BJ (cell line): ENCODE measurements around the gene ZBED5. TPM values are rescaled to one million over a fixed set of nuclear protein-coding genes. Genes with fewer than 3 reads are reported as not detected.

Source experiments
- CTCF ChIA-PET: fragments of 350-600 bp; formaldehyde crosslinking; extraction: SDS; loops from one replicate; lab custom pipeline; 2021; ENCODE audit warnings: antibody characterized with exemption, inconsistent platforms; lab: Yijun Ruan, JAX
- POLR2A ChIA-PET: fragments of 300-600 bp; sonication (Branson Sonifier 250); formaldehyde crosslinking; extraction: SDS; loops from one replicate; lab custom pipeline; 2021; ENCODE audit warnings: antibody characterized with exemption; lab: Charles Lee
- DNase-seq: peaks from one replicate; pipeline ENCODE4 v3.0.0-alpha.2; 2011; ENCODE audit warnings: low read depth
- H3K27me3 ChIP-seq: 2 replicates; pipeline ENCODE4 v1.6.0; 2011; ENCODE audit warnings: low read length; ENCODE audit not compliant: control insufficient read depth, insufficient read depth
- H3K36me3 ChIP-seq: 2 replicates; pipeline ENCODE4 v1.5.1; 2011; ENCODE audit warnings: low read length; ENCODE audit not compliant: control insufficient read depth, insufficient read depth
- H3K4me3 ChIP-seq: 2 replicates; pipeline ENCODE4 v1.5.1; 2011; ENCODE audit warnings: low read depth, mild to moderate bottlenecking, control low read depth, low read length
- CTCF ChIP-seq: IDR thresholded peaks from 2 replicates; pipeline ENCODE4 v1.5.1; 2011; ENCODE audit warnings: low read depth, mild to moderate bottlenecking, control low read depth, inconsistent platforms, low read length, moderate library complexity; ENCODE audit not compliant: insufficient read depth
- polyA plus RNA-seq: library from polyadenylated mRNA; depleted of rRNA; stranded (reverse); fragments of >200 nt; gene quantifications from 2 replicates; pipeline ENCODE4 v1.2.3, GENCODE V29; 2011

ZBED5 gene
- polyA plus RNA-seq, 1 experiment: 43.0 TPM

- ChIA-PET POLR2A (interaction anchor here (0.6 to 2.1 kb wide), 16 partner anchors 9 to 395 kb away, joined by 3 to 24 read pairs (median 4); partner anchors contain the start of genes CTR9 and ZBED5), CTCF (interaction anchor here (0.6 to 2.7 kb wide), 9 partner anchors 10 to 212 kb away, joined by 3 to 10 read pairs (median 4); no protein-coding TSS in a partner anchor)
- Histone ChIP-seq H3K4me3 (peak overlapping the region; percentile 50), H3K36me3 (peaks cover 5% of the 10 kb centered on the region; the same call in 1 of the 2 replicates), H3K27me3 (no peaks in the 10 kb centered on the region)
- no peak for TF ChIP-seq CTCF
- peak; percentile 21 for DNase-seq
Measured at GRCh38 chr11:10809373-10810160, 48.3 kb downstream of the ZBED5 start.

- no peaks in the 10 kb centered on the region for H3K27me3 ChIP-seq
- 0 out of 2 replicates have a peak, but pooled peaks have one; percentile 1 for TF ChIP-seq CTCF
- peak within 1 kb of the TSS; percentile 98 for H3K4me3 ChIP-seq
- peaks cover 8% of the 10 kb centered on the region; the same call in 1 of the 2 replicates for H3K36me3 ChIP-seq
- POLR2A ChIA-PET: interaction anchor here (0.6 to 2.1 kb wide), 18 partner anchors 9 to 1063 kb away, joined by 3 to 24 read pairs (median 4); partner anchors contain the start of genes CTR9 and ZBED5
- CTCF ChIA-PET: interaction anchor here (0.6 to 2.7 kb wide), 9 partner anchors 9 to 213 kb away, joined by 3 to 10 read pairs (median 4); no protein-coding TSS in a partner anchor
- DNase-seq: peak; percentile 94
Measured at GRCh38 chr11:10808553-10809372, 49.1 kb downstream of the ZBED5 start, which contains the start of gene EIF4G2. Gene EIF4G2, minus strand, starts transcription at chr11:10808926.

GRCh38 chr11:10808235-10808552, 49.7 kb downstream of the ZBED5 start:
- ChIA-PET POLR2A (interaction anchor here (0.6 to 2.1 kb wide), 9 partner anchors 10 to 1063 kb away, joined by 3 to 24 read pairs (median 4); partner anchors contain the start of gene ZBED5), CTCF (interaction anchor here (1.0 to 2.7 kb wide), 4 partner anchors 15 to 214 kb away, joined by 3 to 10 read pairs (median 5); no protein-coding TSS in a partner anchor)
- TF ChIP-seq CTCF: no peak
- Histone ChIP-seq H3K36me3 (peaks cover 12% of the 10 kb centered on the region; the same call in 1 of the 2 replicates), H3K27me3 (no peaks in the 10 kb centered on the region), H3K4me3 (peak overlapping the region; percentile 98)
- no peak for DNase-seq

GRCh38 chr11:10807493-10808234, 50.2 kb downstream of the ZBED5 start:
- POLR2A ChIA-PET: interaction anchor here (0.6 to 1.3 kb wide), 4 partner anchors 92 to 219 kb away, joined by 3 to 4 read pairs (median 3); no protein-coding TSS in a partner anchor
- H3K27me3 ChIP-seq: no peaks in the 10 kb centered on the region
- DNase-seq: no peak
- TF ChIP-seq CTCF: no peak
- H3K36me3 ChIP-seq: peaks cover 16% of the 10 kb centered on the region
- CTCF ChIA-PET: interaction anchor here (0.6 to 2.7 kb wide), 6 partner anchors 15 to 978 kb away, joined by 3 to 10 read pairs (median 5); no protein-coding TSS in a partner anchor
- H3K4me3 ChIP-seq: peak overlapping the region; percentile 98
